Panc1 (cell line): ENCODE measurements around the gene SHANK3. TPM values are rescaled to one million over a fixed set of nuclear protein-coding genes. Genes with fewer than 3 reads are reported as not detected.

Source experiments
- ATAC-seq: fragments of 200-7000 bp; cut with Tn5 transposase; 2 replicates; pipeline ENCODE4 v1.9.1; 2020; ENCODE audit warnings: mild to moderate bottlenecking, moderate library complexity
- BruUV-seq: library from RNA; stranded (reverse); fragments of 400-500 nt; replicated peaks from 2 replicates; lab custom pipeline; 2021; lab: Mats Ljungman, UMichigan
- CTCF ChIA-PET: fragments of 300-600 bp; sonication (Branson Sonifier 250); formaldehyde crosslinking; loops from one replicate; lab custom pipeline; 2022; ENCODE audit warnings: antibody characterized with exemption; lab: Charles Lee
- POLR2A ChIA-PET: fragments of 300-600 bp; sonication (Branson Sonifier 250); formaldehyde crosslinking; loops from one replicate; lab custom pipeline; 2022; ENCODE audit warnings: antibody characterized with exemption; lab: Charles Lee
- DNase-seq: peaks from one replicate; pipeline ENCODE4 v3.0.0-alpha.2; 2010; ENCODE audit warnings: low read depth, low spot score
- H3K27ac ChIP-seq: 2 replicates; pipeline ENCODE4 v1.5.1; 2011; ENCODE audit warnings: mild to moderate bottlenecking, low read length, inconsistent platforms
- H3K27me3 ChIP-seq: fragments of 200-500 bp; sonication (Bioruptor generic); 2 replicates; pipeline ENCODE4 v1.6.0; 2014; ENCODE audit warnings: low read length, inconsistent platforms; ENCODE audit not compliant: control insufficient read depth, insufficient read depth
- H3K36me3 ChIP-seq: fragments of 200-500 bp; sonication (Bioruptor generic); 2 replicates; pipeline ENCODE4 v1.5.1; 2014; ENCODE audit warnings: inconsistent platforms, mild to moderate bottlenecking, low read length, moderate library complexity; ENCODE audit not compliant: control insufficient read depth, insufficient read depth
- H3K4me1 ChIP-seq: 2 replicates; pipeline ENCODE4 v1.5.1; 2011; ENCODE audit warnings: inconsistent platforms, mild to moderate bottlenecking, low read length, moderate library complexity; ENCODE audit not compliant: control insufficient read depth, insufficient read depth
- H3K4me3 ChIP-seq, 2 experiments: 2 replicates each; pipeline ENCODE4 v1.5.1; 2011 to 2012; ENCODE audit warnings: low read depth in 2 of 2, low read length in 2 of 2, mild to moderate bottlenecking in 2 of 2, inconsistent platforms in 1 of 2, moderate library complexity in 1 of 2
- H3K9me3 ChIP-seq: fragments of 200-500 bp; sonication (Bioruptor generic); 2 replicates; pipeline ENCODE4 v1.5.1; 2014; ENCODE audit warnings: low read depth, mild to moderate bottlenecking, inconsistent platforms, low read length, moderate library complexity; ENCODE audit not compliant: control insufficient read depth, insufficient read depth
- CTCF ChIP-seq: fragments of 450-650 bp; IDR thresholded peaks from 2 replicates; pipeline ENCODE4 v1.5.1; 2017; ENCODE audit warnings: mild to moderate bottlenecking
- POLR2AphosphoS5 ChIP-seq: IDR thresholded peaks from 2 replicates; pipeline ENCODE4 v1.6.1; 2012; ENCODE audit warnings: mild to moderate bottlenecking, low read depth, low read length, moderate library complexity
- SIN3A ChIP-seq: IDR thresholded peaks from 2 replicates; pipeline ENCODE4 v1.6.1; 2012; ENCODE audit warnings: low read depth, mild to moderate bottlenecking, low read length, moderate library complexity, borderline replicate concordance; ENCODE audit not compliant: insufficient read depth
- TCF7L2 ChIP-seq: IDR thresholded peaks from 2 replicates; pipeline ENCODE4 v1.6.1; 2011; ENCODE audit warnings: mild to moderate bottlenecking, low read depth, low read length, inconsistent platforms
- in situ Hi-C: cut with HindIII; loops from 2 replicates; pipeline ENCODE4 v1.10.0; 2016; ENCODE audit warnings: low sequenced_read_pairs, low pct_unique_long_range_greater_than_20kb
- intact Hi-C: fragments of 100-400 bp; cut with micrococcal nuclease; formaldehyde crosslinking; loops from one replicate; pipeline ENCODE4 v1.10.0; 2022; ENCODE audit not compliant: unreplicated experiment
- total RNA-seq: library from RNA; stranded (reverse); gene quantifications from one replicate; pipeline ENCODE4 v1.2.1, GENCODE V29; 2021; ENCODE audit not compliant: unreplicated experiment
- TF ChIP-seq, protein P1 (sequence below), 2 experiments: IDR thresholded peaks; 2 replicates each; pipeline ENCODE4 v1.6.1; 2011 to 2012; ENCODE audit warnings: low read depth in 2 of 2, control low read depth in 1 of 2, low read length in 1 of 2, mild to moderate bottlenecking in 1 of 2, moderate library complexity in 1 of 2; ENCODE audit not compliant: insufficient read depth in 1 of 2

The SHANK3 gene
- total RNA-seq, 1 experiment from 2014 or later, result 7.6 TPM

DNA sequence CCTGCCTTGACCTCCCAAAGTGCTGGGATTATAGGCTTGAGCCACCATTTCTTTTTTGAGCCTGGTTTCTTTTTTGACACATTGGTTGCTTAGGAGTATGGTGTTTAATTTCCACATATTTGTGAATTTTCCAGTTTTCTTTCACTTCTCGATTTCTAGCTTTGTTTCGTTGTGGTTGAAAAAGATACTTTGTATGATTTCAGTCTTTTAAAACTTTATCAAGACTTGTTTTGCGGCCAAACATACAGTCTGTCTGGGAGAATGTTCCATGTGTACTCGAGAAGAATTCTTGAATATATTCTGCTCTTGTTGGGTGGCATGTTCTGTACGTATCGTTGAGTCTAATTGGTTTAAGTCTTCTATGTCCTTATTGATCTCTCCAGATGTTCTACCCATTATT is 20.8 kb downstream of the SHANK3 start:
- Histone ChIP-seq H3K27ac (no peak overlapping the region), H3K9me3 (no peaks in the 10 kb centered on the region), H3K4me3 (no peak overlapping the region), H3K4me1 (peaks cover 2% of the 10 kb centered on the region; the same call in 1 of the 2 replicates), H3K36me3 (no peaks in the 10 kb centered on the region), H3K27me3 (no peaks in the 10 kb centered on the region)
- DNase-seq, result no peak
- POLR2A ChIA-PET, result no interaction called here
- no peak for ATAC-seq
- intact Hi-C loops (no loop called here), in situ Hi-C loops (no loop called here)
- TF ChIP-seq, protein P1, sequence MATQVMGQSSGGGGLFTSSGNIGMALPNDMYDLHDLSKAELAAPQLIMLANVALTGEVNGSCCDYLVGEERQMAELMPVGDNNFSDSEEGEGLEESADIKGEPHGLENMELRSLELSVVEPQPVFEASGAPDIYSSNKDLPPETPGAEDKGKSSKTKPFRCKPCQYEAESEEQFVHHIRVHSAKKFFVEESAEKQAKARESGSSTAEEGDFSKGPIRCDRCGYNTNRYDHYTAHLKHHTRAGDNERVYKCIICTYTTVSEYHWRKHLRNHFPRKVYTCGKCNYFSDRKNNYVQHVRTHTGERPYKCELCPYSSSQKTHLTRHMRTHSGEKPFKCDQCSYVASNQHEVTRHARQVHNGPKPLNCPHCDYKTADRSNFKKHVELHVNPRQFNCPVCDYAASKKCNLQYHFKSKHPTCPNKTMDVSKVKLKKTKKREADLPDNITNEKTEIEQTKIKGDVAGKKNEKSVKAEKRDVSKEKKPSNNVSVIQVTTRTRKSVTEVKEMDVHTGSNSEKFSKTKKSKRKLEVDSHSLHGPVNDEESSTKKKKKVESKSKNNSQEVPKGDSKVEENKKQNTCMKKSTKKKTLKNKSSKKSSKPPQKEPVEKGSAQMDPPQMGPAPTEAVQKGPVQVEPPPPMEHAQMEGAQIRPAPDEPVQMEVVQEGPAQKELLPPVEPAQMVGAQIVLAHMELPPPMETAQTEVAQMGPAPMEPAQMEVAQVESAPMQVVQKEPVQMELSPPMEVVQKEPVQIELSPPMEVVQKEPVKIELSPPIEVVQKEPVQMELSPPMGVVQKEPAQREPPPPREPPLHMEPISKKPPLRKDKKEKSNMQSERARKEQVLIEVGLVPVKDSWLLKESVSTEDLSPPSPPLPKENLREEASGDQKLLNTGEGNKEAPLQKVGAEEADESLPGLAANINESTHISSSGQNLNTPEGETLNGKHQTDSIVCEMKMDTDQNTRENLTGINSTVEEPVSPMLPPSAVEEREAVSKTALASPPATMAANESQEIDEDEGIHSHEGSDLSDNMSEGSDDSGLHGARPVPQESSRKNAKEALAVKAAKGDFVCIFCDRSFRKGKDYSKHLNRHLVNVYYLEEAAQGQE (IDR thresholded peaks at IDR 0.05; ENCODE audit: insufficient read depth in 1 of 2, low read depth in 2 of 2, low read length in 1 of 2), result no peak
- TF ChIP-seq TCF7L2 (no peak), CTCF (no peak), SIN3A (no peak), POLR2AphosphoS5 (no peak)
- CTCF ChIA-PET, result no interaction called here
- BruUV-seq, result no TSS peak

DNA sequence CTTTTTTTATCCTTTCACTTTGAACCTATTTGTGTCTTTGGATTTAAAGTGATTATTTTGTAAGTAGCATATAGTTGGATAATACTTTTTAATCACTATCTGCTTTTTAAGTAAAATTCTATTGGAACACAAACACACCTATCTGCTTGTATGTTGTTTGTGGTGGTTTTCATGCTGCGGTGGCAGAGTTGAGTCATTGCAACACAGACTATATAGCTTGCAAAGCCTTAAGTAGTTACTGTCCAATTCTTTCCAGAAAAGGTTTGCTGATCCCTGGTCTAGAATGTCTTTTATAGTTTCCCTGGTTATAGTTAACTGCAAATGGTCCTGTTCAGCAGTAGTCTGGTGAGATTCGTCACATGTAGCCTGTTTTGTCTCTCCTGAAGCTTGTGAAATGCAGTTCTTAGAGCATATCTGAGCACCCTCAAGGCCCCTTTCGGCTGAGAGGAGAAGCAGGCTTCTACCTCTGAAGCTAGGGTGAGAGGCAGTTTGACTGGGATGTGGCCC is 21.5 kb downstream of the SHANK3 start:
- H3K27ac ChIP-seq, result no peak overlapping the region
- no peaks in the 10 kb centered on the region for H3K36me3 ChIP-seq
- no peak for DNase-seq
- peaks cover 2% of the 10 kb centered on the region; the same call in 1 of the 2 replicates for H3K4me1 ChIP-seq
- no peaks in the 10 kb centered on the region for H3K27me3 ChIP-seq
- intact Hi-C loops, result no loop called here
- BruUV-seq, result no TSS peak
- no peaks in the 10 kb centered on the region for H3K9me3 ChIP-seq
- no peak overlapping the region for H3K4me3 ChIP-seq
- in situ Hi-C loops, result no loop called here
- ChIA-PET CTCF (interaction anchor here (0.6 kb wide), 1 partner anchor 18 kb away, joined by 3 read pairs; no protein-coding TSS in a partner anchor), POLR2A (interaction anchor here (0.6 kb wide), 1 partner anchor 162 kb away, joined by 15 read pairs; no protein-coding TSS in a partner anchor)
- no peak for ATAC-seq
- no peak for TF ChIP-seq SIN3A
- TF ChIP-seq TCF7L2, result no peak
- TF ChIP-seq POLR2AphosphoS5, result no peak
- no peak; the same call in 1 of the 2 replicates for TF ChIP-seq CTCF
- TF ChIP-seq, protein P1 (IDR thresholded peaks at IDR 0.05; ENCODE audit: insufficient read depth in 1 of 2, low read depth in 2 of 2, low read length in 1 of 2), result no peak
